ENCODE data around the gene ZNRF3. TPM values are rescaled to one million over a fixed set of nuclear protein-coding genes. Genes with fewer than 3 reads are reported as not detected.

The ZNRF3 gene
- polyA plus RNA-seq, 3 donors = 0.13 TPM; not detected in 2

GRCh38 chr22:28929197-28929596 lies 45.8 kb downstream of the ZNRF3 start:
- no peak overlapping the region for H3K4me3 Mint-ChIP-seq
- H3K36me3 Mint-ChIP-seq = no peaks in the 10 kb centered on the region
- no peaks in the 10 kb centered on the region for H3K9me3 ChIP-seq (replicated peaks in 1 of 2; ENCODE audit: control insufficient read depth in 1 of 2, insufficient read depth in 1 of 2, low read length in 2 of 2)
- no peak overlapping the region for H3K27ac Mint-ChIP-seq
- no peak overlapping the region for H2AFZ ChIP-seq (ENCODE audit: insufficient read depth, low read depth, low read length, poor library complexity, severe bottlenecking)
- no peak for DNase-seq
- H3K27ac ChIP-seq (ENCODE audit: low read depth in 1 of 2, low read length in 2 of 2) = no peak overlapping the region
- no peaks in the 10 kb centered on the region for H3K4me1 Mint-ChIP-seq
- H3K9ac ChIP-seq (ENCODE audit: insufficient read depth, low read length, poor library complexity, severe bottlenecking) = no peak overlapping the region
- no peaks in the 10 kb centered on the region for H3K79me2 ChIP-seq (ENCODE audit: insufficient read depth, low read length)
- H3K4me1 ChIP-seq (ENCODE audit: control insufficient read depth in 1 of 2, insufficient read depth in 2 of 2, low read length in 2 of 2) = no peaks in the 10 kb centered on the region
- no peaks in the 10 kb centered on the region for H3K9me3 Mint-ChIP-seq
- peaks cover 0 to 3% of the 10 kb centered on the region in 2 donors for H3K27me3 ChIP-seq (ENCODE audit: control insufficient read depth in 2 of 2, insufficient read depth in 2 of 2, low read length in 2 of 2)
- H4K20me1 ChIP-seq (ENCODE audit: insufficient read depth, low read length) = no peaks in the 10 kb centered on the region
- no CpG with 5 or more reads among the region's 5 CpGs for WGBS (ENCODE audit: insufficient coverage)
- H3K36me3 ChIP-seq (replicated peaks in 1 of 2; ENCODE audit: control insufficient read depth in 1 of 2, insufficient read depth in 2 of 2, low read length in 2 of 2) = no peaks in the 10 kb centered on the region
- H3K4me2 ChIP-seq (replicated peaks; ENCODE audit: extremely low read depth, low read length, poor library complexity, severe bottlenecking) = no peak overlapping the region
- intact Hi-C loops (cut with micrococcal nuclease) = no loop called here
- TF ChIP-seq CTCF (IDR thresholded peaks at IDR 0.05) = no peak
- peaks cover 4 to 16% (median 7%) of the 10 kb centered on the region in 3 donors for H3K27me3 Mint-ChIP-seq (ENCODE audit: low read depth in 3 of 3)
- H3K4me3 ChIP-seq (replicated peaks in 1 of 3; ENCODE audit: low read depth in 2 of 3, low read length in 3 of 3) = no peak overlapping the region

DNA sequence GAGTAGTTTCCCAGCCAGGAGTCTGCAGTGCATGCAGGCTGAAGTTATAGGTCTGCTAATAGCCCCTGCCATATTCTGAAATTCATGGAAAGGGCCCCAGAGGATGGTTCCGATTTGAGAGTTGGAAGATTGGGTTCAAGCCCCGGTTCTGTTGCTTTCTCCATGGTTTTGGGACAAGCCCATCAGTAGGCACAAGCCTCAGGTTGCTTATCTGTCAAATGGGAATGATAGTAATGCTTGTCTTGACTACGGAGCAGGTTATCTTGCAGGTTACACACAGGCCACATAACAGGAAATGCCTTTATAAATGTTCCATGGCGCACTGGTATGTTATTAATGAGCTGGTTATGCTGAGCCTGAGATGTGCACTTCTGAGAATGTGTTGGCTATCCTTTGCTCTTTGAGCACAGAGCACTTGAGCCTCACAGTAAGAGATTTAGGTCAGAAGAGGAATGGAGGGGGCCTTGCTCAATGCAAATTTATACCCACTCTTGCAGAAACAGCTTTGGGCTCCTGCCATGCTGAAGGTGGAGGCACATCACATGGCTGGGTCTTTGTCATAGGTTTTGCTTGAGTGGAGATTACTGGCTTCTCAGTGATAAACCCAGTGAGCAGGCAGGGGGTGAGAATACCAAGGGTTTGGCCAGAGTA lies 47.1 kb downstream of the ZNRF3 start:
- no peaks in the 10 kb centered on the region for H3K4me1 ChIP-seq (ENCODE audit: control insufficient read depth in 1 of 2, insufficient read depth in 2 of 2, low read length in 2 of 2)

More for the DNA sequence above, 47.1 kb downstream of the ZNRF3 start:
- Histone ChIP-seq H3K9me3 (replicated peaks in 1 of 2; ENCODE audit: control insufficient read depth in 1 of 2, insufficient read depth in 1 of 2, low read length in 2 of 2) (no peaks in the 10 kb centered on the region), H3K27ac (ENCODE audit: low read depth in 1 of 2, low read length in 2 of 2) (no peak overlapping the region), H3K36me3 (replicated peaks in 1 of 2; ENCODE audit: control insufficient read depth in 1 of 2, insufficient read depth in 2 of 2, low read length in 2 of 2) (no peaks in the 10 kb centered on the region), H2AFZ (ENCODE audit: insufficient read depth, low read depth, low read length, poor library complexity, severe bottlenecking) (no peak overlapping the region), H3K9ac (ENCODE audit: insufficient read depth, low read length, poor library complexity, severe bottlenecking) (no peak overlapping the region), H3K79me2 (ENCODE audit: insufficient read depth, low read length) (no peaks in the 10 kb centered on the region), H3K4me3 (replicated peaks in 1 of 3; ENCODE audit: low read depth in 2 of 3, low read length in 3 of 3) (no peak overlapping the region), H3K27me3 (ENCODE audit: control insufficient read depth in 2 of 2, insufficient read depth in 2 of 2, low read length in 2 of 2) (peaks cover 2 to 3% of the 10 kb centered on the region in 2 donors), H4K20me1 (ENCODE audit: insufficient read depth, low read length) (no peaks in the 10 kb centered on the region), H3K4me2 (replicated peaks; ENCODE audit: extremely low read depth, low read length, poor library complexity, severe bottlenecking) (no peak overlapping the region)
- H3K4me3 Mint-ChIP-seq = no peak overlapping the region
- H3K27me3 Mint-ChIP-seq (ENCODE audit: low read depth in 3 of 3) = peaks cover 2 to 19% (median 7%) of the 10 kb centered on the region in 3 donors
- WGBS (ENCODE audit: insufficient coverage) = 94% methylated on average over 4 of the region's 4 CpGs
- TF ChIP-seq CTCF (IDR thresholded peaks at IDR 0.05) = no peak
- peaks cover 0 to 2% (median 0%) of the 10 kb centered on the region in 7 donors for H3K9me3 Mint-ChIP-seq
- H3K36me3 Mint-ChIP-seq = no peaks in the 10 kb centered on the region
- H3K27ac Mint-ChIP-seq = no peak overlapping the region
- H3K4me1 Mint-ChIP-seq = no peaks in the 10 kb centered on the region
- intact Hi-C loops (cut with micrococcal nuclease) = no loop called here
- DNase-seq = no peak
